Effector memory CD8-positive, alpha-beta T cell (primary cell): ENCODE data around the gene TSC22D2.

Experiments
- ATAC-seq: fragments of 150-1000 bp; cut with Tn5 transposase; replicated peaks from 2 replicates; pipeline ENCODE4 v1.10.0; 2021; ENCODE audit warnings: mild to moderate bottlenecking, moderate library complexity
- DNase-seq, 3 experiments: peaks; one replicate each; pipeline ENCODE4 v3.0.0; 2021
- H3K27ac Mint-ChIP-seq, 2 donors: one replicate each; pipeline ENCODE4 v1.8.0; 2022; ENCODE audit warnings: mild to moderate bottlenecking in 2 of 2, mixed read lengths in 2 of 2, moderate library complexity in 2 of 2
- H3K27me3 Mint-ChIP-seq, 2 donors: one replicate each; pipeline ENCODE4 v1.8.0; 2022; ENCODE audit warnings: mixed read lengths in 2 of 2
- H3K36me3 Mint-ChIP-seq: one replicate; pipeline ENCODE4 v1.8.0; 2022; ENCODE audit warnings: mild to moderate bottlenecking, moderate library complexity, mixed read lengths; ENCODE audit not compliant: insufficient read depth
- H3K4me1 Mint-ChIP-seq, 2 donors: one replicate each; pipeline ENCODE4 v1.8.0; 2022; ENCODE audit warnings: low read depth in 2 of 2, mixed read lengths in 2 of 2
- H3K4me3 Mint-ChIP-seq, 2 donors: one replicate each; pipeline ENCODE4 v1.8.0; 2022; ENCODE audit warnings: mild to moderate bottlenecking in 2 of 2, mixed read lengths in 2 of 2, moderate library complexity in 2 of 2
- H3K9me3 Mint-ChIP-seq, 2 donors: one replicate each; pipeline ENCODE4 v1.8.0; 2022; ENCODE audit warnings: mixed read lengths in 2 of 2

TSC22D2 gene

GRCh38 chr3:150394606-150395005 is 13.5 kb upstream of the TSC22D2 start:
- no peak for DNase-seq
- Mint-ChIP-seq H3K36me3 (peaks cover 2% of the 10 kb centered on the region), H3K27me3 (no peaks in the 10 kb centered on the region), H3K27ac (no peak overlapping the region), H3K9me3 (no peaks in the 10 kb centered on the region), H3K4me3 (no peak overlapping the region), H3K4me1 (no peaks in the 10 kb centered on the region)
- no peak for ATAC-seq

GRCh38 chr3:150396491-150396890 is 11.6 kb upstream of the TSC22D2 start:
- DNase-seq (no peak), ATAC-seq (no peak)
- Mint-ChIP-seq H3K4me3 (no peak overlapping the region), H3K27me3 (no peaks in the 10 kb centered on the region), H3K4me1 (no peaks in the 10 kb centered on the region), H3K9me3 (no peaks in the 10 kb centered on the region), H3K27ac (no peak overlapping the region), H3K36me3 (peaks cover 2% of the 10 kb centered on the region)

GRCh38 chr3:150396956-150397550 is 11.0 kb upstream of the TSC22D2 start:
- Mint-ChIP-seq H3K27me3 (no peaks in the 10 kb centered on the region), H3K36me3 (peaks cover 2% of the 10 kb centered on the region), H3K27ac (no peak overlapping the region), H3K9me3 (no peaks in the 10 kb centered on the region), H3K4me3 (no peak overlapping the region), H3K4me1 (no peaks in the 10 kb centered on the region)
- ATAC-seq (no peak), DNase-seq (no peak)

GRCh38 chr3:150399060-150399459 is 9.0 kb upstream of the TSC22D2 start:
- Mint-ChIP-seq H3K4me1 (no peaks in the 10 kb centered on the region), H3K27ac (no peak overlapping the region), H3K27me3 (no peaks in the 10 kb centered on the region), H3K9me3 (no peaks in the 10 kb centered on the region), H3K4me3 (no peak overlapping the region), H3K36me3 (no peaks in the 10 kb centered on the region)
- DNase-seq (no peak), ATAC-seq (no peak)

GRCh38 chr3:150401285-150401684 is 6.8 kb upstream of the TSC22D2 start:
- DNase-seq (no peak), ATAC-seq (no peak)
- Mint-ChIP-seq H3K36me3 (no peaks in the 10 kb centered on the region), H3K4me3 (no peak overlapping the region), H3K9me3 (no peaks in the 10 kb centered on the region), H3K27ac (no peak overlapping the region), H3K27me3 (no peaks in the 10 kb centered on the region), H3K4me1 (no peaks in the 10 kb centered on the region)

GRCh38 chr3:150402217-150402616 is 5.9 kb upstream of the TSC22D2 start:
- no peaks in the 10 kb centered on the region for H3K9me3 Mint-ChIP-seq
- H3K27me3 Mint-ChIP-seq, result no peaks in the 10 kb centered on the region
- no peaks in the 10 kb centered on the region for H3K4me1 Mint-ChIP-seq
- H3K27ac Mint-ChIP-seq, result no peak overlapping the region
- H3K4me3 Mint-ChIP-seq, result no peak overlapping the region
- DNase-seq (no peak), ATAC-seq (no peak)
- H3K36me3 Mint-ChIP-seq, result no peaks in the 10 kb centered on the region

GRCh38 chr3:150404023-150404422 is 4.1 kb upstream of the TSC22D2 start:
- Mint-ChIP-seq H3K4me1 (peaks cover 3 to 5% of the 10 kb centered on the region in 2 donors), H3K4me3 (no peak overlapping the region), H3K36me3 (peaks cover 16% of the 10 kb centered on the region), H3K27ac (no peak overlapping the region), H3K9me3 (no peaks in the 10 kb centered on the region), H3K27me3 (no peaks in the 10 kb centered on the region)
- DNase-seq, result no peak
- ATAC-seq, result no peak

GRCh38 chr3:150407051-150407807 is 869 bp upstream of the TSC22D2 start:
- Mint-ChIP-seq H3K27ac (peak overlapping the region; percentile 92 to 94), H3K36me3 (peaks cover 33% of the 10 kb centered on the region), H3K9me3 (no peaks in the 10 kb centered on the region), H3K27me3 (no peaks in the 10 kb centered on the region), H3K4me3 (peak overlapping the region; percentile 84 to 96), H3K4me1 (peaks cover 16 to 18% of the 10 kb centered on the region in 2 donors)
- ATAC-seq (no peak), DNase-seq (no peak)

GRCh38 chr3:150407808-150408220 is 284 bp upstream of the TSC22D2 start:
- DNase-seq (no peak), ATAC-seq (peak; percentile 3)
- Mint-ChIP-seq H3K9me3 (no peaks in the 10 kb centered on the region), H3K27ac (peak overlapping the region; percentile 92 to 94), H3K4me3 (peak overlapping the region; percentile 84 to 96), H3K27me3 (no peaks in the 10 kb centered on the region), H3K4me1 (peaks cover 20 to 24% of the 10 kb centered on the region in 2 donors), H3K36me3 (peaks cover 33% of the 10 kb centered on the region)

- ATAC-seq (no peak), DNase-seq (no peak)
- no peaks in the 10 kb centered on the region for H3K9me3 Mint-ChIP-seq
- peak overlapping the region; percentile 92 to 94 for H3K27ac Mint-ChIP-seq
- H3K4me1 Mint-ChIP-seq, result peaks cover 25 to 37% of the 10 kb centered on the region in 2 donors
- H3K27me3 Mint-ChIP-seq, result no peaks in the 10 kb centered on the region
- H3K4me3 Mint-ChIP-seq, result peak overlapping the region; percentile 84 to 96
- peaks cover 37% of the 10 kb centered on the region for H3K36me3 Mint-ChIP-seq
Measured at GRCh38 chr3:150409125-150409511, 1.0 kb downstream of the TSC22D2 start.

GRCh38 chr3:150409512-150410310 is 1.6 kb downstream of the TSC22D2 start:
- Mint-ChIP-seq H3K27me3 (no peaks in the 10 kb centered on the region), H3K27ac (peak overlapping the region; percentile 92 to 94), H3K4me3 (peak overlapping the region; percentile 84 to 96), H3K36me3 (peaks cover 37% of the 10 kb centered on the region), H3K9me3 (no peaks in the 10 kb centered on the region), H3K4me1 (peaks cover 26 to 42% of the 10 kb centered on the region in 2 donors)
- DNase-seq (peak; percentile 56 to 63 (median 57)), ATAC-seq (peak; percentile 18)

GRCh38 chr3:150410311-150411105 is 2.4 kb downstream of the TSC22D2 start:
- DNase-seq, result peak in 2 of 3 experiments; percentile 10 to 25
- no peaks in the 10 kb centered on the region for H3K9me3 Mint-ChIP-seq
- peak overlapping the region; percentile 84 to 96 for H3K4me3 Mint-ChIP-seq
- peaks cover 39% of the 10 kb centered on the region for H3K36me3 Mint-ChIP-seq
- peaks cover 32 to 50% of the 10 kb centered on the region in 2 donors for H3K4me1 Mint-ChIP-seq
- H3K27me3 Mint-ChIP-seq, result no peaks in the 10 kb centered on the region
- peak overlapping the region; percentile 92 to 94 for H3K27ac Mint-ChIP-seq
- no peak for ATAC-seq

- DNase-seq, result no peak
- no peaks in the 10 kb centered on the region for H3K27me3 Mint-ChIP-seq
- H3K9me3 Mint-ChIP-seq, result no peaks in the 10 kb centered on the region
- H3K36me3 Mint-ChIP-seq, result peaks cover 45% of the 10 kb centered on the region
- H3K4me1 Mint-ChIP-seq, result peaks cover 38 to 56% of the 10 kb centered on the region in 2 donors
- H3K4me3 Mint-ChIP-seq, result peak overlapping the region; percentile 84 to 96
- peak overlapping the region; percentile 73 to 81 for H3K27ac Mint-ChIP-seq
- ATAC-seq, result no peak
Measured at GRCh38 chr3:150411106-150411460, 3.0 kb downstream of the TSC22D2 start.
